Thyroid gland (tissue), 4 donors: ENCODE data around the gene ESPNL.

Experiments
- POLR2A ChIP-seq, 2 donors: fragments of 450-650 bp; IDR thresholded peaks; one replicate each; pipeline ENCODE4 v1.6.1; 2017; ENCODE audit warnings: antibody characterized with exemption in 2 of 2, mild to moderate bottlenecking in 2 of 2, moderate library complexity in 1 of 2
- TF ChIP-seq, protein P1 (sequence below), 6 experiments: fragments of 200-600 bp in 3 of 6; fragments of 450-650 bp in 3 of 6; sonication (generic) in 3 of 6; IDR thresholded peaks; one replicate each; pipeline ENCODE4 v1.5.1; 2016 to 2019; ENCODE audit warnings: antibody characterized with exemption in 6 of 6, mild to moderate bottlenecking in 2 of 6, inconsistent platforms in 1 of 6, moderate library complexity in 1 of 6

DNA sequence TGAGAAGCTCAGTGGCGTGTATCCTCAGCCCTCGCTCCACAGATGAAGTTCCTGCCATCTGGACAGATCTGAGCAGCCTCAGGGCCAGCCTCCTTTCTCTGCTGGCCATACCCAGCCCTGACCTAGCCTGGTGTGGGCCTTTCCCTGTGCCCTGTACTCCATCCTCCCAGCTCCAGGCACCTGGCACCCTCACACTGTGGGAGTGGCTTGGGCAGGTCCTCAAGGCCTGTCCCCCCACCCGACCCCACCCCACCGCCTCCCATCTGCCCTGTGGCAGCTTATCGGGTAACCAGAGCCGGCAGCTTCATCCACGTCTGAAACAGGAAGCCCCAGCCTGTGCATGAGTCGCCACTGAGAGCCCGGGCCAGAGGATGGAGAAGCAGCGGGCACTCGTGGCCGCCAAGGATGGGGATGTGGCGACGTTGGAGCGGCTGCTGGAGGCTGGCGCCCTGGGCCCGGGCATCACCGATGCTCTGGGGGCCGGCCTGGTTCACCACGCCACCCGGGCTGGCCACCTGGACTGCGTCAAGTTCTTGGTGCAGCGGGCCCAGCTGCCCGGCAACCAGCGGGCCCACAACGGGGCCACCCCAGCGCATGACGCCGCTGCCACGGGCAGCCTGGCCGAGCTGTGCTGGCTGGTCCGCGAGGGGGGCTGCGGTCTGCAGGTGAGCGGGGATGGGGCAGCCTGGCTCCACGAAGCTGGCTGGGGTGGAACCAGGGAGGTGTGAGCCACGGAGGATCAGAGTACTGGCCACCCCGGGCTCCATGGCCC lies at the start of gene ESPNL:
- TF ChIP-seq, protein P1, sequence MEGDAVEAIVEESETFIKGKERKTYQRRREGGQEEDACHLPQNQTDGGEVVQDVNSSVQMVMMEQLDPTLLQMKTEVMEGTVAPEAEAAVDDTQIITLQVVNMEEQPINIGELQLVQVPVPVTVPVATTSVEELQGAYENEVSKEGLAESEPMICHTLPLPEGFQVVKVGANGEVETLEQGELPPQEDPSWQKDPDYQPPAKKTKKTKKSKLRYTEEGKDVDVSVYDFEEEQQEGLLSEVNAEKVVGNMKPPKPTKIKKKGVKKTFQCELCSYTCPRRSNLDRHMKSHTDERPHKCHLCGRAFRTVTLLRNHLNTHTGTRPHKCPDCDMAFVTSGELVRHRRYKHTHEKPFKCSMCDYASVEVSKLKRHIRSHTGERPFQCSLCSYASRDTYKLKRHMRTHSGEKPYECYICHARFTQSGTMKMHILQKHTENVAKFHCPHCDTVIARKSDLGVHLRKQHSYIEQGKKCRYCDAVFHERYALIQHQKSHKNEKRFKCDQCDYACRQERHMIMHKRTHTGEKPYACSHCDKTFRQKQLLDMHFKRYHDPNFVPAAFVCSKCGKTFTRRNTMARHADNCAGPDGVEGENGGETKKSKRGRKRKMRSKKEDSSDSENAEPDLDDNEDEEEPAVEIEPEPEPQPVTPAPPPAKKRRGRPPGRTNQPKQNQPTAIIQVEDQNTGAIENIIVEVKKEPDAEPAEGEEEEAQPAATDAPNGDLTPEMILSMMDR (IDR thresholded peaks at IDR 0.05), result no peak
- TF ChIP-seq POLR2A (IDR thresholded peaks at IDR 0.05), result no peak
